SK-MEL-5 (cell line): ENCODE results near the gene COL15A1. TPM values are rescaled to one million over a fixed set of nuclear protein-coding genes. Genes with fewer than 3 reads are reported as not detected.
"Not testable (repeated sequence)": the region's sequence is repeated elsewhere in the genome, so short reads cannot be mapped to it uniquely, and the experiment has no call there.

Experiments used
- DNase-seq: peaks from one replicate; pipeline ENCODE4 v3.0.0-alpha.2; 2016; ENCODE audit warnings: low read depth, low spot score
- in situ Hi-C: cut with HindIII; loops from 2 replicates; pipeline ENCODE4 v1.10.0; 2016; ENCODE audit warnings: low sequenced_read_pairs, high pct_unique_total_duplicates, low pct_unique_long_range_greater_than_20kb
- total RNA-seq: library from RNA; depleted of rRNA; stranded (reverse); fragments of >200 nt; shearing (Covaris generic); gene quantifications from 2 replicates; pipeline ENCODE4 v1.2.3, GENCODE V29; 2014

The COL15A1 gene
- total RNA-seq, 1 experiment from 2014 or later = 0.77 TPM

DNA sequence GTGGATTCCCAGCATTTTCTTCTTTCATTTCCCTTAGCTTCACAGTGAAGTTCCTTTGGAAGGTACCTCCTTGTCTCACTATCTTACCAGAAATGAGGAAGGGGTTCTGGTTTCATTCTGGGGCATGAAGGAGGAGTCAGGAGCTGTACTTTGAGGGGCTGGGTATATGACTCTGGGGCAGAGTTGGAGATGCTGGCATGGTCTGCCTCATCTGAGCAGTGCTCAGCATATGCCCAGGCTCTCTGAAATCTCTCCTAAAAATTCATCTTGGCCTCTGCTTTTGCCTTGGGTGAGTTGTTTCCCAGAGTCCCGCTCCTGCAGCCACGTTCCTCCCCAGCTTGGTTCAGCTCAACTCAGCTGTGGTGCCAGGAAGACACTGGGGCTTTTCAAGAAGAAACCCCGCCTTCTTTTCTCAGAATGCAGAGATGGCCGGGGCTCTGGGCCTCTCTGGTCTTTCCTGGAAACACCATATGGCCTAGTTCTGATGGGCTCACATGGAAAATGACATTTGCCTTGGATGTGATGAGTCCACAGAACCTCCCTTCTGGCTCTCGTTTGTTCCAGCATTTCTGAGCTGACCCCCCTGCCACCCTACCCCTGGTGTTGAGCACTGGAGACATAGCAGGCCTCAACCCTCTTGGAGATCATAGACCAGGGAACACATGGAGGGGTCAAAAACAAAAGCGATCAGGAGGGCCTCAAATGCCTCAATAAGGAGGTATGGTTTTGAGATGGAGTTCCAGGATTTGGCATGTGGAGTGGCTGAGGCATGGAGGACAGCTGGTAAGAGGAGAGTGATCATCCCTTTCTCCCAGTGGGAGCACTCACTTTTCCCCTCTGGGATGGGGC lies 149.2 kb downstream of the COL15A1 start:
- no peak for DNase-seq
- in situ Hi-C loops = no loop called here

DNA sequence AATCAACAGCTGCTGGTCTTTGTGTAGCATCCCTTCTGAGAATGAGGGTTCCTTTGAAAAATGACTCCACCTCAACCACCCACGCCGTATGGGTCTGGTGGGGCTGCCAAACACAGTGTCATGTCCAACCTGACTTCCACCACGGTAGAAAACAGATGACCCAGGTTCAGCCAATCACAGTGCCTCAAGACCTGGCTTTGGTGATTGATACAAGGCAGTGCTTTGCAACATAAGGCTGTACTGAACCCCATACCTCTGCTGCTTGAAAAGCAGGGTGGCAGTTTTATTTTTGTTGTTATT lies 149.7 kb downstream of the COL15A1 start:
- in situ Hi-C loops = no loop called here
- no peak for DNase-seq

DNA sequence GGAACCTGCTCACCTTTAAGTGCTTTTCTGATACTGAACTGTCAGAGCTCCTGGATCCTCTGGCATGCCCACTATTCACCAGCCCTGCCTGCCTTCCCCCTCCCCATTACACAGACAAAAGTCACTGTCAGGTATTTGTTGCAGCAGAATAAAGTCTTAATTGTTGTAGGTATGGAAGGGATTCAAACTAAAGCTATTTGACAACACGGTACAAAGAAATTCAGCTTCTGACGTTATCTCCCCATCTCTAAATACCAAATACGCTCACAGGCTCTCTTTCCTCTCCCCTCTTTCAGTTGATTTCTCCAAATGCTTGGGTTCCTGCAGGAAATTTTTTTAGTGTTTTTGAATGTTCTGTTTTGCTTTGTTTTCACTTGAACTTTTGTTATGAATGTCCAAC lies 151.9 kb downstream of the COL15A1 start:
- no peak for DNase-seq
- in situ Hi-C loops = no loop called here

DNA sequence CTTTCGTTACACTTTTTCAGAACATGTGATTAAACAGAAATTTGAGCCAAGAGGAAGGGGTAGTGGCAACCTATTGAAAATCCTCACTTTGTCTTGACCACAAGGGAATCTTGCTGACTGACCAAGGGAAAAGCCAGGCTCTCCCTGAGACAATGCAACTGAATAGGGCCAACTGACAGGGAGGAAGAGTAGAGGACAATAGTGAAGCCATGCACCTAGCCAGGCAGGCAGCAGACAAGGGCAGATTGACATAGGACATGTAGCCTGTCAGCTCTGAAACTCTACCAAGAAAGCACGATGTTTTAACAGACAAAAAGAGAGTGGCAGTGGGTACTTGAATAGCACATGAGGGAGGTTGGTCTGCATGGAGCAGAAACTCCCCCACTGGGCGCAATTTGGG lies 152.7 kb downstream of the COL15A1 start:
- in situ Hi-C loops = no loop called here
- no peak for DNase-seq

DNA sequence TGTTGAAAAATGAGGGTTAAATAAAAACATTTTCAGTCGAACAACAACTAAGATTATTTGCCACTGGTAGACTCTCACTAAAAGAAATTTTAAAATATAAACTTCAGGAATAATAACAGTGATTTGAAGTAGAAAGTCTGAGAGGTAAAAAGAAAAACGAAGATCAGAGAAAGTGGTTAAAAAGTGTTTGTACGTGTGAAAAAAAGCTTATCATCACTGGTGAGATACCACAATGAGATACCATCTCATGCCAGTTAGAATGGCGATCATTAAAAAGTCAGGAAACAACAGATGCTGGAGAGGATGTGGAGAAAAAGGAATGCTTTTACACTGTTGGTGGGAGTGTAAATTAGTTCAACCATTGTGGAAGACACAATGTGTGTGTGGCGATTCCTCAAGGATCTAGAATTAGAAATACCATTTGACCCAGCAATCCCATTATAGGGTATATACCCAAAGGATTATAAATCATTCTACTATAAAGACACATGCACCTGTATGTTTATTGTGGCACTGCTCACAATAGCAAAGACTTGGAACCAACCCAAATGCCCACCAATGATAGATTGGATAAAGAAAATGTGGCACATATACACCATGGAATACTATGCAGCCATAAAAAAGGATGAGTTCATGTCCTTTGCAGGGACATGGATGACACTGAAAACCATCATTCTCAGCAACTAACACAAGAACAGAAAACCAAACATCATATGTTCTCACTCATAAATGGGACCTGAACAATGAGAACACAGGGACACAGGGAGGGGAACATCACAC lies 156.3 kb downstream of the COL15A1 start:
- DNase-seq, in situ Hi-C loops: not testable (repeated sequence)

DNA sequence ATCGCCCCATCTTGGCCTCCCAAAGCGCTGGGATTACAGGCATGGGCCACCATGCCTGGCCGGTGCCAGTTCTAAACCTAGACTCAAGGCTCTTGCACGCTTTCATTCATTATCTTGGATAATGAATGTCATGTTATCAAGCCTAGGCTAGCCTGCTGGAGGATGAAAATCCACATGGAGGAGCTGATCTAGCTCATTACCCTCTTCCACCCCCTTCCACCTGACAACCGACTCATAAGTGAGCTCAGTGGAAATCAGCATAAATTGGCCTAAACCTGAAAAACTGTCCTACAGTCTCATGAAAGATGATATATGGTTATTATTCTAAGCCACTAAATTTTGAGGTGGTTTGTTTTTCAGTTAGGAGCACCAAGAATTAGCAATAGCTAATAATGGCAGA lies 157.6 kb downstream of the COL15A1 start:
- DNase-seq = no peak
- in situ Hi-C loops = no loop called here

DNA sequence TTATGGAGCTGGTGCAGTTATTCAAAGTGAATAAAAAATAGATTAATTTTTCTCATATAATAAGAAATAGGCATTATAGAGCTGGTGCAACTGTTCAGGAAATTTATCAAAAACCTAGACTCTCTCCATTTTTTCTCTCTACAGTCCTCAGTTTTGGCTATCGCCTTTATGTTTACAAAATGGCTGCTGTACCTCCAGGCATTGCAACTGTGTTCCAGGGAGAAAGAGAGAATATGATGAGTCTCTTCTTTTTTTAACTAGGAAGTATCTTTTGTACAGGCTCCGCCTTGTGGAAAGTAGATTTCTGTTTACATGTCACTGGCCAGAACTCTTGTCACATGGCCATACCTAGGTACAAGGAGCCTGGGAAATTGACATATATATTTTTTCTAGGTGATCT lies 158.1 kb downstream of the COL15A1 start:
- in situ Hi-C loops = no loop called here
- DNase-seq = no peak

DNA sequence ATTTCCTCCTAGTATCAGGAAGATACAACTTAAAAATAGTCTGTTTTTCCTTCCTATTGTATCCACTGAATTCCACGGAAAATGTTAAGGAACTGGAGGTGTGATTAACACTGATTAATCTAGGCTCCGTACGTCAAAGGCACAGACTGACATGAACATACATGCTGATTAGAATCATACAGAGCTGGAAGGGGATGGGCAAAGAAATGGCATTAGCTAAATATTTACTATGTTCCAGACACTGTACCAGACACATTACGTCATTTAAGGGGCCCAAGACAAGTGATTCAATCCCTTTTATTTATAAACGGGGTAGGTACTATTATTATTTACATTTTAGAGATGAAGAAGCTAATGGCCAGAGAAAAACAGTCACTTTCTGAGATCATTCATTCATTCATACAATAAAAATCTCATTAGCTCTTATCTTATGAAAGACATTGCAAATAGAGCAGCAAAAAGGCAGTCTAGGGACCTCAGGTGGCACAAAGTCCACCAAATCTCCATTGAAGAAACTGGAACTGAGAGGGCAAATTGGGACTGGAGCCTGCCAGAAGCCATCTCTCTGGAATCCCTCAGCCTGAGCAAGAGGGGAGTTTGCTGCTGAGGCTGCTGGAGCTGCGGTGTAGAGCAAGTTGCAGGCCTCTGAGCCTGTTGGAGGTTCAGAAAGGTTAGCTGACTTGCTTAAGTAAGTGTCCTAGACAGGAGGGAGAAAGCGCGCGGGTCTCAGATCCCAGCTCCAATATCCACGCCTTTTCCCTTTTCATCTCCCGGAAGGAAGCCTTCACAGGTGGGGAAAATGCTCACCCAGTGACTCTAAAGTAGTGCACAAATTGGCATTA lies 159.6 kb downstream of the COL15A1 start:
- in situ Hi-C loops = no loop called here
- no peak for DNase-seq

DNA sequence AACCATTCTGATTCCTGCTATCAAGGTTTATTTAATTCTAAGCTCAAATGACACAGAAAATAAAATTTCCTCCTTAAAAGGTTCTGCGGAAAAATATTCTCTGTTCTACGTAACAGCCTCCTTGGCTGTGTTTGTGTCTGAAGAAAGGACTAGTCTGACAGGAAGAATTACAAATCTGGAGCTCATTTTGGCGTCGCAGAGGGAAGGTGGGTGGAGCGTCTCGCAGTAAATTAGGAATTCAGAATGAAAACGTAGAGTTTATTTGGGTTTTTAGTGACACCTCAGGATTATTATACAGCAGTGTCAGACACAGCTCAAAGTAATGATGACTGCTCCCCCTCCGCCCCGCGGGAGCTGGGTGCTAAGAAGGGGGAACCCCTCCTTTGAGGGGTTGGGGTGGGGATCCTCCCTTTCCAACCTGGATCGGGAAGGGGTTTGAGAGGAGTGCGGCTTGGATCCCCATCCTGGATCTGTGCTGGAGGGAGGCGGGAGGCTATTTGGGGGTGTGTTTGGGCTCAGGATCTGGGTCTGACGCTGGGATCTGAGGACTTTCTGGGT lies 160.3 kb downstream of the COL15A1 start:
- no peak for DNase-seq
- in situ Hi-C loops = no loop called here

DNA sequence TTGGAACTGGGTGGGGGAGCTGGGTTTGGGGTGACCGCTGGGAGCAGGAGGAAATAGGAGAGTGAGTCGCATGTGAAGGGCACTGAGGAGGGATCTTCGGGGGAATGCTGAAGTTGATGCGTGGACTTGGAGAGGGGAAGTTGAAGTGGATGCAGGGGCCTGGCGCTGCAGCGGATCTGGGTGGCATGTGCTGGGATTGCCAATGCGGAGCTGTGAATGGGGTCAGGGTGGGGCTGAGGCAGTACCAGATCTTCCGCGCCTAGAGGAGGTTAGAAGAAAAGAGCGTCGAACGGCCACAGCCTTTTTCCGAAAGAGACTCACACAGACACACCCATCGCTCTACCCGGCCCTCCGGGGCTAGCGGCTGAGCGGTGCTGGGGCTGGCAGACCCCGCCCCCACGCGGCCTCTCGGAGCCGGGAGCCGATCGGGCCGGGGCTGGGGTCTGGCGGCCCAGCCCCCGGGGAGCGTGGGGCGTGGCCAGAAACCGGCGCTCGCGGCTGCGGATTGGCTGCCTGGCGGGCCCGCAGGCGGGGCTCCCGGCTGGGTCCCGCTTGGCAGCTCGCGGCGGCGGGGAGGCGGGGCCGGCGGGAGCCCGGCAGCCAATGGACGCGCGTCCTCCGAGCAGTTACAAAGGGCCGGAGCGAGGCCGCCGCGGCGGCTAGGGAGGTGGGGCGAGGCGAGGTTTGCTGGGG lies 160.9 kb downstream of the COL15A1 start, which contains the start of gene TGFBR1:
TGFBR1 (plus strand) TSS at position 655 of the 693 bp plus-strand sequence. CDS start 93 bp downstream, outside the sequence.
- in situ Hi-C loops = no loop called here
- peak; percentile 92 for DNase-seq

DNA sequence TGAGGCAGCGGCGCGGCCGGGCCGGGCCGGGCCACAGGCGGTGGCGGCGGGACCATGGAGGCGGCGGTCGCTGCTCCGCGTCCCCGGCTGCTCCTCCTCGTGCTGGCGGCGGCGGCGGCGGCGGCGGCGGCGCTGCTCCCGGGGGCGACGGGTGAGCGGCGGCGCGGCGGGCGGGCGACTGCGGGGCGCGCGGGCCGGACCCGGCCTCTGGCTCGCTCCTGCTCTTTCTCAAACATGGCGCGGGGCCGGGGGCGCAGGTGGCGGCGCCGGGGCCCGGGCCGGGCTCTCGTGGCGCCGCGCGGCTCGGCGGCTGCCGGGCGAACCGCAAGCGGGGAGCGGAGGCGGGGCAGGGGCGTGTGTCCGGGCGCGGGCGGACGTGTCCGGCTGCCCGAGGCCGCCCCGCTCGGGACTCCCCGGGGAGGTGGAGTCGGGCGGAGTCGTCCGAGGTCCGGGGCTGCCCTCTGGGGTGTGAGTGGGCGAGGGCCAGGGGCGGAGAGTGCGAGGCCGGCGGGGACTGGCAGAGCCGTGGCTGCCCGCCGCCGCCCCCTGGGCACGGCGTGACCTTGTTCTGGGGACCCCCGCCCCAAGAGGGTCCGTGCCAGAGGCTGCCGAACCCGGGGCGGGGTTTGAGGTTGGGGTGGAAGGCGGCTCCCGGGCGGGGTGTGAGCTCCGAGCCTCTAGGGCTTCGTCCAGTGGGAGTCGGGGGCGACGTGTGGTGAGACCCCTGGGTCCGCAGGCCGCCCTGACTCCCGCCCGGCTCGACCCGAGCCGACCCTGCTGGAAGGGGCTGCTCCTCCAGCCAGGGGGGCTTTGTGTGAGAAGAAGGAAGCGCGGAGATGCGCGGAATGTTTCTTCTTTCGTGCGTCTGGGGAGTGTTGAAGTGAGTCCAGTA lies 161.7 kb downstream of the COL15A1 start:
- DNase-seq = peak; percentile 71
- in situ Hi-C loops = no loop called here

DNA sequence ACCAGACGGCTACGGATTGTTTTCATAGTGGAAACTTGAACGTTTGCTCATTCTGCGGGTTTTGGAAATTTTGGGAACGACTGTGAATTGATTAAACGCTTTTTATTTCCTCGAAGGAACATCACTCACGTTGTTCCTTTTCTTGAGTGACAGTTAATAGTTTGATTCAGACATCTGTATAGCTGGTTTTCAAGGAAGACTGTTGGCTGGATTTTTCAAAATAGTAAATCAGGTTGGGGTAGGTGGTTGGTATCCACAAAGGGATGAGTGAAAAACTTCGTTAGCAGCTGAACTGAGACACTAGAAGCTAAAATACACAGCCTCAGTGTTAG lies 162.3 kb downstream of the COL15A1 start:
- in situ Hi-C loops = no loop called here
- no peak for DNase-seq

DNA sequence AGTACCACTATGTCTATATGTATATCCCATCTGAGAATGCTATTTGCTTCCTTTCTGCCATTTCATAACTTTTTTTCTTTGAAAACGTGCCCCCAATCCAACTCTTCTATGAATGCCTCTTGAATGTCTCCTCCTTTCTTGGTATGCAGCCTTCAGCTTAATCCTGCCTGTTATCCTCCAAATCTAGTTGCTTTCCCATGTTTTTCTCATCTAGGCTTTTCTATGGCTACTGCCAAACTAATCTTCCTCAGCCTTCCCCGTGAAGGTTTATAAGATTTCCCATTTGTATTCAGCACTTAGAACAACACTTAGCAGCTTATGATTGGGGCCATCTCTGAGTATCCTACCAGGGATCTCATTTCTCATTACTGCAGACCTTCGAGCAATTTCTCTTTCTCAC lies 163.7 kb downstream of the COL15A1 start:
- DNase-seq = no peak
- in situ Hi-C loops = no loop called here

DNA sequence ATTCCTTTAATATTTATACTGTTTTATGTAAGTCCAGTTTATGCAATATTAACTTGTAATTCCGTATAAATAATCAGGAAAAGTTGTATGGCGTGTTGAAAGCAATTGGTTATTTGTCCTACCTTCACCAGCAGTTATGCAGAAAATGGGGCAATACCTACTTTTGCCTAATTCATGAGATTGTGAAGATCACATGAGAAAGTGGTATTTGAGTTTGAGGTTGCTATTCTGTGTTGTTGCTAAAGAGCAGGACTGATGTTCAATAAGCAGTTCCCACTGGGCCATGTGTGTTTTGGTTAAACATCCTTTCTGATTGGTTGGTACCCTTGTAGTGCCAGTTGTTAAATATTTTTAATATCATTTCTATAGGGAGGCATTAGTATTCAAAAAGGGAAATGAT lies 164.4 kb downstream of the COL15A1 start:
- in situ Hi-C loops = no loop called here
- DNase-seq = peak; percentile 23

DNA sequence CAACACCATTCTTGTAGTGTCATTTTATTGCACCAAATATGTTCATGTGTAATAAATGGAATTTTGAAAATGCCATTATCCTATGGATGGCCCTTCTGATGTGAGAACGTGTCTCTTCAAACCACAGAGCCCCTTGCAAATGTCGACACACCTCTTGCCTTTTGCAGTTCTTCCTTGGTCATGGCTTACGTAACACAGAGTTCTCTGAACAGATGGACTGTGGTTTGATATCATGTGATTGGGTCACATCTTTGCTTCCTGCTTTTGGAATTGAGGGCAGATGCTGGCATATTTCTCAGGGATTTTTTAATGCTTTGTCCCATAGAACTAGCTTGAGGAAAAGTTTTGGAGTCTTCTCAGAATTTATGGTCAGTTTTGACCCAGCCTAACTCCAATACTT lies 165.8 kb downstream of the COL15A1 start:
- DNase-seq = peak; percentile 90
- in situ Hi-C loops = no loop called here

DNA sequence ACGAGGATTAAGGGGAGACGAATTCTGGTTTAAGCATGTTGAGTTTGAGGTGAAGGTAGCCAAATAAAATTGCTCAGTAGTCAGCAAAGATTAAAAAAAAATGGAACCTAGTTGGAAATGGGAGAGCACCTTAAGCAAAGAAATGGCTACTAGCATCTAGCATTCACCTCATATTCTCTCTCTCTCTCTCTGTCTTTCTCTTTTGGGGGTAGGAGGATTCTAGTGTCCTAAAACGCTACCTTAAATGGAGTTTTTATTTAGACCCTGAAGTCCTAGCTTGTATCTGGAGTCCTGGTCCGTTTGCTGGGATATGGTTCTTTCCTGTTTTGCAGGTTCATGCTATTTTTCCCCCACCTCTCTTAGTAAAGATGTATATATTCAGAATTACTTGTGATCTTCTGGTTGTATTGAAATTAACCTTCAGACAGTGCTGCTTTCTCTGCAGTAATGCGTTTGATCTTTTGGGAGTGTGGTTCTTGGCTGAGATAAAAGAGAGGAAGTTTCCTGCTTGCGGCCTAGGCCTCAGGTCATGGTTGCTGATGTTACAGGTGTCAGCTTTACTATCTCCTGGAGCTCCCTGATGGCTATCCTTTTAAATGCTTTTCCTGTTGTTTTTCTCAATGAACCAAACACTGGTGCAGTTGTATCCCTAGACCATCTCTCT lies 169.2 kb downstream of the COL15A1 start:
- in situ Hi-C loops = no loop called here
- no peak for DNase-seq
